Amygdala (tissue), 56 donors: ENCODE measurements around the gene CELA3B.
"Not testable (repeated sequence)": the region's sequence is repeated elsewhere in the genome, so short reads cannot be mapped to it uniquely, and the experiment has no call there.

ENCODE experiments used
- DNase-seq, 56 donors: peaks; one replicate each; lab custom pipeline; 2025; lab: John Stamatoyannopoulos, UW

Gene CELA3B

GRCh38 chr1:21974699-21975098 is 2.1 kb upstream of the CELA3B start:
- DNase-seq = not testable (repeated sequence)

GRCh38 chr1:21975296-21975695 is 1.5 kb upstream of the CELA3B start:
- DNase-seq = not testable (repeated sequence)

GRCh38 chr1:21978209-21978608 is 1.4 kb downstream of the CELA3B start:
- DNase-seq = not testable (repeated sequence)

GRCh38 chr1:21980515-21981220 is 3.8 kb downstream of the CELA3B start:
- not testable (repeated sequence) for DNase-seq

- not testable (repeated sequence) for DNase-seq
These were observed 4.4 kb downstream of the CELA3B start for GRCh38 chr1:21981253-21981652.

- not testable (repeated sequence) for DNase-seq
These were observed 5.3 kb downstream of the CELA3B start for GRCh38 chr1:21982122-21982521.

GRCh38 chr1:21983539-21983938 is 6.7 kb downstream of the CELA3B start:
- DNase-seq = not testable (repeated sequence)

GRCh38 chr1:21985893-21986292 is 9.1 kb downstream of the CELA3B start:
- DNase-seq = not testable (repeated sequence)

- DNase-seq = not testable (repeated sequence)
These were observed 9.6 kb downstream of the CELA3B start for GRCh38 chr1:21986386-21986785.

GRCh38 chr1:21989672-21990393 is 13.0 kb downstream of the CELA3B start:
- DNase-seq = not testable (repeated sequence)

- not testable (repeated sequence) for DNase-seq
These were observed 15.4 kb downstream of the CELA3B start for GRCh38 chr1:21992186-21992585.

GRCh38 chr1:21994716-21995115 is 17.9 kb downstream of the CELA3B start:
- not testable (repeated sequence) for DNase-seq

GRCh38 chr1:21996663-21996970 is 19.8 kb downstream of the CELA3B start:
- DNase-seq = not testable (repeated sequence)

- DNase-seq = not testable (repeated sequence)
These were observed 21.2 kb downstream of the CELA3B start for GRCh38 chr1:21997891-21998623.

GRCh38 chr1:21998624-21999294 is 21.9 kb downstream of the CELA3B start:
- DNase-seq = not testable (repeated sequence)

- not testable (repeated sequence) for DNase-seq
These were observed 22.8 kb downstream of the CELA3B start for GRCh38 chr1:21999645-22000044.

- no peak for DNase-seq
These were observed 24.6 kb downstream of the CELA3B start, which contains the start of gene CELA3A for GRCh38 chr1:22001409-22001808. Gene CELA3A, plus strand, starts transcription at chr1:22001657. Its CDS starts 18 bp downstream, at chr1:22001675.

- not testable (repeated sequence) for DNase-seq
These were observed 25.6 kb downstream of the CELA3B start for GRCh38 chr1:22002461-22002860.

GRCh38 chr1:22002875-22003274 is 26.1 kb downstream of the CELA3B start:
- not testable (repeated sequence) for DNase-seq

GRCh38 chr1:22003959-22004358 is 27.1 kb downstream of the CELA3B start:
- not testable (repeated sequence) for DNase-seq
